ENCODE measurements around the gene TMEM52B. TPM values are rescaled to one million over a fixed set of nuclear protein-coding genes. Genes with fewer than 3 reads are reported as not detected.

Gene TMEM52B
- total RNA-seq (1 to 10 TPM in 1 of 9 donors, under 1 TPM in 5, not detected in 3; 0.07 to 2.3 (median 0.34) TPM), polyA plus RNA-seq (under 1 TPM; 0.07 to 0.56 (median 0.37) TPM)
- long read RNA-seq, donor 1 = 0 reads
- long read RNA-seq, donor 2 = 0 reads
- long read RNA-seq, donor 3 = 0 reads
- long read RNA-seq, donor 4 = 0 reads
- long read RNA-seq, donor 5 = 0 reads
- long read RNA-seq, donor 6 = 0 reads
- long read RNA-seq, donor 7 = 0 reads
- long read RNA-seq, donor 8 = 0 reads
- long read RNA-seq, donor 9 = 0 reads
- long read RNA-seq, donor 10 = 0 reads

GRCh38 chr12:10178821-10179220, at the start of gene TMEM52B:
TMEM52B (plus strand) TSS chr12:10179032; CDS start chr12:10179575, 543 bp downstream.
- Histone ChIP-seq H3K4me3 (no peak within 1 kb of the TSS), H3K4me1 (replicated peaks in 1 of 2) (no peaks in the 10 kb centered on the region), H3K27me3 (no peaks in the 10 kb centered on the region), H3K9me3 (replicated peaks in 1 of 3) (no peaks in the 10 kb centered on the region), H3K27ac (no peak within 1 kb of the TSS), H3K36me3 (replicated peaks in 1 of 2) (no peaks in the 10 kb centered on the region)
- no peak for DNase-seq
- TF ChIP-seq POLR2A (IDR thresholded peaks at IDR 0.05) (no peak), CTCF (IDR thresholded peaks at IDR 0.05) (no peak)
- intact Hi-C loops (cut with DNase I) = no loop called here
- 70 to 79% (median 74%) methylated on average over 4 of the region's 4 CpGs for WGBS, 4 donors

DNA sequence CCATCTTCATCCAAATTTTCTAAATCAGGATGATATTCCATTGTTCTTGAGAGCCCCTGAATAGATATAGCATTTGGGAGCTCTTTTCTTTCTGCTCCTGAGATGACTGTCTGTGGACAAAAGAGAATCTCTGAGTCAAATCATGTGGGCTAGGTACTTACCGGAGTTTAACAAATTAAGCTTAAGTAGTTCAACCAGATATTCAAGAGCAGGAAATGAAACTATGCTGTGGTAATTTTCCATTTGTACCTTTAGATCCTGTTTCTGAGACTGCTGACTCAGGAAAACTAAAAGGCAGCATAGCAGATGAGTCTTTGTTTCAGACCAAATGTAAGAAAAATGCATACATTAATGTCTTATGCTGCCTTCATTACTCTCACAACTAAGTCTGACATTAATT, 48.8 kb upstream of the TMEM52B start, which contains the start of gene CLEC7A:
Gene CLEC7A, minus strand, starts transcription at position 158 of the 400 bp plus-strand sequence. Its CDS starts 117 bp downstream, at position 41.
- no peaks in the 10 kb centered on the region for H3K9me3 ChIP-seq (replicated peaks in 1 of 3)
- intact Hi-C loops (cut with DNase I) = loop anchor here in 1 of 2 donors (10.0 kb wide), 2 partner anchors 95 to 385 kb away; partner anchors contain the start of gene CLEC9A
- peak within 1 kb of the TSS in 1 of 4 donors; percentile 39 for H3K4me3 ChIP-seq
- H3K4me1 ChIP-seq (replicated peaks in 1 of 2) = no peaks in the 10 kb centered on the region
- H3K27ac ChIP-seq = peak within 1 kb of the TSS in 4 of 5 donors; percentile 2 to 86 (median 58)
- no peak for DNase-seq
- TF ChIP-seq POLR2A (IDR thresholded peaks at IDR 0.05) (peak in 1 of 2 donors; percentile 35), CTCF (IDR thresholded peaks at IDR 0.05) (no peak)
- 54 to 65% (median 59%) methylated on average over 1 of the region's 1 CpG for WGBS, 4 donors
- no peaks in the 10 kb centered on the region for H3K36me3 ChIP-seq (replicated peaks in 1 of 2)
- no peaks in the 10 kb centered on the region for H3K27me3 ChIP-seq

DNA sequence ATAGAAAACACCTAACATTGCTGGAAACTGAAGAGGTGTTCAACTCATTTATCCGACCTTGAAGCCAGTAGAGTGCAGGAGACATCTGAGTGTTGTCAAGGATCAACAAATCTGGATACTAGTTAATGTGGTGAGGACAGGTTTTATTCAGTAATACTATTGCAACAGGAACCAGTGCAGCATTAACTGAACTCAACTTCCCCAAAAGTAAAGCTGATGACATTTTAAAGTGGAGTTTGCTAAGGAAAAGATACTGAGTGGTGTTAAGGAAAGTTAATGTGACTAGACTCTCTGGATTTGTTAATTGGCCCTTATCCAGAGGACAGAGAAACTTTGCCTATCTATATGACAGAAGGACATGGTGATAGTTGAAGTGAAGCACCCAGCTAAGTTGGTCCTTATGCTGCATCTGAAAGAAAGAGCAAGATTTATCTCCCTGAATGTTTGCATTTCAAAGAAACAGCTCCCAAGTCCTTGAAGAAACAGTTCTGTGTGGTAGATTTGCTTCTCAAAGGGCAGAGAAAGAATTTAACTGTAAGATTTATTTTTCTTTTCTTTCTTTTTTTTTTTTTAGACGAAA, 47.6 kb upstream of the TMEM52B start:
- intact Hi-C loops (cut with DNase I) = loop anchor here in 1 of 2 donors (10.0 kb wide), 2 partner anchors 96 to 386 kb away; partner anchors contain the start of gene CLEC9A
- Histone ChIP-seq H3K27ac (peak overlapping the region in 1 of 5 donors; percentile 86), H3K36me3 (replicated peaks in 1 of 2) (no peaks in the 10 kb centered on the region), H3K27me3 (no peaks in the 10 kb centered on the region), H3K4me1 (replicated peaks in 1 of 2) (no peaks in the 10 kb centered on the region), H3K4me3 (no peak overlapping the region), H3K9me3 (replicated peaks in 1 of 3) (no peaks in the 10 kb centered on the region)
- TF ChIP-seq POLR2A (IDR thresholded peaks at IDR 0.05) (no peak), CTCF (IDR thresholded peaks at IDR 0.05) (no peak)
- no peak for DNase-seq
- 35 to 52% (median 43%) methylated on average over 2 of the region's 2 CpGs for WGBS, 4 donors

- no peak for DNase-seq
- H3K4me3 ChIP-seq = no peak overlapping the region
- TF ChIP-seq CTCF (IDR thresholded peaks at IDR 0.05) (no peak), POLR2A (IDR thresholded peaks at IDR 0.05) (no peak)
- no peaks in the 10 kb centered on the region for H3K36me3 ChIP-seq (replicated peaks in 1 of 2)
- WGBS, 4 donors = 69 to 80% (median 73%) methylated on average over 6 of the region's 6 CpGs
- H3K27ac ChIP-seq = no peak overlapping the region
- H3K27me3 ChIP-seq = no peaks in the 10 kb centered on the region
- intact Hi-C loops (cut with DNase I) = loop anchor here in 1 of 2 donors (10.0 kb wide), 2 partner anchors 98 to 388 kb away; partner anchors contain the start of gene CLEC9A
- H3K9me3 ChIP-seq (replicated peaks in 1 of 3) = no peaks in the 10 kb centered on the region
- no peaks in the 10 kb centered on the region for H3K4me1 ChIP-seq (replicated peaks in 1 of 2)
Measured at GRCh38 chr12:10132850-10133370, 45.9 kb upstream of the TMEM52B start.

Measured in adrenal gland (tissue), 19 donors.